Endothelial cell (in vitro differentiated cells): ENCODE data around the gene TMEM151A. TPM values are rescaled to one million over a fixed set of nuclear protein-coding genes. Genes with fewer than 3 reads are reported as not detected.

Source experiments
- DNase-seq: peaks from one replicate; pipeline ENCODE4 v3.0.0; 2021; ENCODE audit warnings: low spot score
- H3K27ac Mint-ChIP-seq: one replicate; pipeline ENCODE4 v1.8.0; 2021; ENCODE audit warnings: mixed read lengths, inconsistent platforms; ENCODE audit not compliant: unreplicated experiment
- H3K27me3 Mint-ChIP-seq: one replicate; pipeline ENCODE4 v1.8.0; 2021; ENCODE audit warnings: mild to moderate bottlenecking, moderate library complexity, mixed read lengths, inconsistent platforms; ENCODE audit not compliant: unreplicated experiment
- H3K36me3 Mint-ChIP-seq: one replicate; pipeline ENCODE4 v1.8.0; 2021; ENCODE audit warnings: mild to moderate bottlenecking, low read depth, mixed read lengths, inconsistent platforms; ENCODE audit not compliant: unreplicated experiment
- H3K4me1 Mint-ChIP-seq: one replicate; pipeline ENCODE4 v1.8.0; 2021; ENCODE audit warnings: mild to moderate bottlenecking, mixed read lengths, inconsistent platforms; ENCODE audit not compliant: unreplicated experiment
- H3K4me3 Mint-ChIP-seq: one replicate; pipeline ENCODE4 v1.8.0; 2021; ENCODE audit warnings: mild to moderate bottlenecking, mixed read lengths, inconsistent platforms; ENCODE audit not compliant: unreplicated experiment
- H3K9me3 Mint-ChIP-seq: one replicate; pipeline ENCODE4 v1.8.0; 2021; ENCODE audit warnings: mixed read lengths, inconsistent platforms; ENCODE audit not compliant: unreplicated experiment
- total RNA-seq: library from RNA; stranded (reverse); fragmentation: NEBNext Ultra II Directional; extraction: Animal tissue kit (Norgen Biotek cat#: 25700); gene quantifications from one replicate; pipeline ENCODE4 v1.2.1, GENCODE V29; 2021; ENCODE audit not compliant: unreplicated experiment
- TF ChIP-seq, protein P1 (sequence below): fragments of 200-600 bp; sonication (generic); IDR thresholded peaks from one replicate; pipeline ENCODE4 v1.5.0; 2021; ENCODE audit warnings: antibody characterized with exemption; ENCODE audit not compliant: unreplicated experiment

Gene TMEM151A
- total RNA-seq, 1 donor from 2014 or later: not detected

- H3K36me3 Mint-ChIP-seq: peaks cover 8% of the 10 kb centered on the region
- H3K27ac Mint-ChIP-seq: no peak overlapping the region
- H3K27me3 Mint-ChIP-seq: peaks cover 19% of the 10 kb centered on the region
- H3K4me1 Mint-ChIP-seq: peaks cover 11% of the 10 kb centered on the region
- H3K9me3 Mint-ChIP-seq: no peaks in the 10 kb centered on the region
- peak; percentile 100 for DNase-seq
- TF ChIP-seq, protein P1, sequence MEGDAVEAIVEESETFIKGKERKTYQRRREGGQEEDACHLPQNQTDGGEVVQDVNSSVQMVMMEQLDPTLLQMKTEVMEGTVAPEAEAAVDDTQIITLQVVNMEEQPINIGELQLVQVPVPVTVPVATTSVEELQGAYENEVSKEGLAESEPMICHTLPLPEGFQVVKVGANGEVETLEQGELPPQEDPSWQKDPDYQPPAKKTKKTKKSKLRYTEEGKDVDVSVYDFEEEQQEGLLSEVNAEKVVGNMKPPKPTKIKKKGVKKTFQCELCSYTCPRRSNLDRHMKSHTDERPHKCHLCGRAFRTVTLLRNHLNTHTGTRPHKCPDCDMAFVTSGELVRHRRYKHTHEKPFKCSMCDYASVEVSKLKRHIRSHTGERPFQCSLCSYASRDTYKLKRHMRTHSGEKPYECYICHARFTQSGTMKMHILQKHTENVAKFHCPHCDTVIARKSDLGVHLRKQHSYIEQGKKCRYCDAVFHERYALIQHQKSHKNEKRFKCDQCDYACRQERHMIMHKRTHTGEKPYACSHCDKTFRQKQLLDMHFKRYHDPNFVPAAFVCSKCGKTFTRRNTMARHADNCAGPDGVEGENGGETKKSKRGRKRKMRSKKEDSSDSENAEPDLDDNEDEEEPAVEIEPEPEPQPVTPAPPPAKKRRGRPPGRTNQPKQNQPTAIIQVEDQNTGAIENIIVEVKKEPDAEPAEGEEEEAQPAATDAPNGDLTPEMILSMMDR: peak; percentile 98
- H3K4me3 Mint-ChIP-seq: no peak overlapping the region
These were observed 8.9 kb upstream of the TMEM151A start for GRCh38 chr11:66282468-66283455.

DNA sequence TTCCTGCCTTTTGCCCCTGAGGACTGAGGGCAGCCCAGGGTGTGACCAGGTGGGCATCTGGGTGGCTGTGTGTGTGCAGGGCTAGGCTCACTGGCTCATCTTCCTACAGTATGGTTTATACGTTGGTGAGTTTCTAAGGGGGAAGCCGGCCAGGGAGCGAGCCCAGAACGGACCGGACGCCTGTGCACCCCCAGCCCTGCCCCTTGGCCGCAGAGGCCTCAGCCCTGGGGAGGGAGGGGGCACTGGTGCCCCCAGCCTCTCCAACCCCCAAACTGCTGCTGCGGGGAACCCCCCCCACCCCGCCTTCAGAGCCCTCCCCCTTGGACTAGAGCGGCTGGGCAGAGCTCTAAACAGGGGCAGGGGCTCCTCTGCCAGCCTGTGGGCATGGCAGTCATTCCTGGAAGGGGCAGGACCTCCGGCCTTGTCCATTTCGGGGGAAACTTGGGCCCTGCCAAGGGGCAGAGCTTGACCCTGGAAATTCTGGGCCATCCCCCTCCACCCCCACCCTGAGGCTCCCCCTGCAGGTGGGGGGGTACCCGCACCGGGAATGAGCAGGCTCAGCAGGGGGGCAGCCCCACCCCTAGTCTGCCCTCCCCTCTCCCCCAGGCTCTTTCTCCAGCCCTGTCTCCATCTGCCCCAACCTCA lies 8.1 kb upstream of the TMEM151A start:
- peaks cover 19% of the 10 kb centered on the region for H3K27me3 Mint-ChIP-seq
- peaks cover 16% of the 10 kb centered on the region for H3K4me1 Mint-ChIP-seq
- H3K9me3 Mint-ChIP-seq: no peaks in the 10 kb centered on the region
- TF ChIP-seq, protein P1: no peak
- H3K27ac Mint-ChIP-seq: no peak overlapping the region
- H3K36me3 Mint-ChIP-seq: peaks cover 8% of the 10 kb centered on the region
- H3K4me3 Mint-ChIP-seq: no peak overlapping the region
- DNase-seq: no peak

GRCh38 chr11:66284526-66285078 lies 7.1 kb upstream of the TMEM151A start:
- no peak overlapping the region for H3K4me3 Mint-ChIP-seq
- H3K36me3 Mint-ChIP-seq: peaks cover 8% of the 10 kb centered on the region
- peaks cover 15% of the 10 kb centered on the region for H3K4me1 Mint-ChIP-seq
- TF ChIP-seq, protein P1: no peak
- no peaks in the 10 kb centered on the region for H3K9me3 Mint-ChIP-seq
- no peak for DNase-seq
- no peak overlapping the region for H3K27ac Mint-ChIP-seq
- H3K27me3 Mint-ChIP-seq: peaks cover 19% of the 10 kb centered on the region

DNA sequence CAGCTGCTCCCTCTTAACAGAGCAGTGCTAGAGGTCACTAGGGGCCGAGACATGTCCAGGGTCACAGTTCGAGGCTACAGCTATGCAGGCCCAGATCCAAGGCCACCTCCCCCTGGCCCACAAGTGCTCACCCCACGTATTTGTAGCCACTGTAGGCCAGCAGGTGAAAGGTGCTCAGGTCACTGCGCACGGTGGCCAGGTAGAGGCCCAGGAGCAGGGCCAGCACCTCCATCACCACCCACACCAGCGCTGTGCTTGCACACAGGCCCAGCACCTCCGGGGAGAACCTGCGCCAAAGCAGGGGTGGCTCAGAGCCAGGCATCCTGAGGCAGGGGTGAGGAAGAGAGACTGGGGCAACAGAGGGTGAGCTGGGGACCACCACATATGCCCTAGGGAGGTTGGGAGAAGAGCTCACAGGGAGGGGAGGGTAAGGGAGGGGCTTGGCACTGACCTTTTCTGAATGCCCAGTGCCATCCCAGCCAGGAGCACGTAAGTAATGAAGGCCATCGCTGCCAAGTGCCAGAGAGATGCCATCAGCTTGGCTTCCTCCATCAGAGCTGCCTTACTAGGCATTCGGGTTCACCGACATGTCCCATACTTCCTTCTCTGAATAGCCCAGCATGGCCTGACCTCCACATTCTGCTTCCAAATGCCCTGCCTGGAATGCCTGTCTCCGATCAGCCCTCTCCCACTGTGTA lies 6.3 kb upstream of the TMEM151A start:
- no peak for DNase-seq
- Mint-ChIP-seq H3K9me3 (no peaks in the 10 kb centered on the region), H3K4me3 (no peak overlapping the region), H3K4me1 (peaks cover 22% of the 10 kb centered on the region), H3K36me3 (peaks cover 8% of the 10 kb centered on the region), H3K27me3 (peaks cover 23% of the 10 kb centered on the region), H3K27ac (peak overlapping the region; percentile 31)
- TF ChIP-seq, protein P1: no peak
